GM12878 (cell line): ENCODE measurements around the gene ZNF248. TPM values are rescaled to one million over a fixed set of nuclear protein-coding genes. Genes with fewer than 3 reads are reported as not detected.

Experiments used
- ATAC-seq: fragments of 200-7000 bp; cut with Tn5 transposase; 3 replicates; pipeline ENCODE4 v1.9.1; 2020; ENCODE audit warnings: mild to moderate bottlenecking, moderate library complexity
- BruUV-seq: library from RNA; stranded (reverse); fragments of 400-500 nt; replicated peaks from 2 replicates; lab custom pipeline; 2021; lab: Mats Ljungman, UMichigan
- CTCF ChIA-PET: fragments of 300-600 bp; sonication (Branson Sonifier 250); formaldehyde crosslinking; extraction: SDS; loops from one replicate; lab custom pipeline; 2021; ENCODE audit warnings: inconsistent platforms; lab: Yijun Ruan, JAX
- POLR2A ChIA-PET: fragments of 350-600 bp; formaldehyde crosslinking; extraction: SDS; loops from one replicate; lab custom pipeline; 2021; ENCODE audit warnings: inconsistent platforms; lab: Charles Lee
- RAD21 ChIA-PET: fragments of 300-600 bp; sonication (Branson Sonifier 250); formaldehyde crosslinking; loops from one replicate; lab custom pipeline; 2023; ENCODE audit warnings: antibody characterized with exemption; ENCODE audit not compliant: unreplicated experiment; lab: Charles Lee
- SMC1A ChIA-PET: fragments of 300-600 bp; sonication (Branson Sonifier 250); formaldehyde crosslinking; loops from one replicate; lab custom pipeline; 2023; ENCODE audit not compliant: unreplicated experiment, uncharacterized antibody; lab: Charles Lee
- DNase-seq: peaks from one replicate; pipeline ENCODE4 v3.0.0-alpha.2; 2011; ENCODE audit warnings: low read depth, low spot score
- FAIRE-seq: peaks from 3 replicates; lab custom pipeline; 2011; peaks lifted over from hg19 to GRCh38; lab: Jason Lieb, UNC
- H2AFZ ChIP-seq: 2 replicates; pipeline ENCODE4 v1.6.0; 2011; ENCODE audit warnings: low read depth, low read length, control low read depth; ENCODE audit not compliant: control insufficient read depth
- H3K27ac ChIP-seq: 2 replicates; pipeline ENCODE4 v1.5.1; 2011; ENCODE audit warnings: control low read depth; ENCODE audit not compliant: control insufficient read depth, insufficient read depth
- H3K27me3 ChIP-seq, 2 experiments: replicated peaks in 1 of 2; 2 replicates each; pipeline versions ENCODE4 v1.6.0 to v1.6.1; 2011; ENCODE audit warnings: low read length in 1 of 2; ENCODE audit not compliant: control insufficient read depth in 2 of 2, insufficient read depth in 2 of 2
- H3K36me3 ChIP-seq, 2 experiments: 2 replicates each; pipeline ENCODE4 v1.5.1; 2011; ENCODE audit warnings: low read length in 1 of 2; ENCODE audit not compliant: control insufficient read depth in 2 of 2, insufficient read depth in 2 of 2
- H3K4me1 ChIP-seq: 2 replicates; pipeline ENCODE4 v1.6.1; 2011; ENCODE audit warnings: mild to moderate bottlenecking, low read length, moderate library complexity, mixed read lengths; ENCODE audit not compliant: control insufficient read depth, insufficient read depth
- H3K4me2 ChIP-seq: 2 replicates; pipeline ENCODE4 v1.6.0; 2011; ENCODE audit warnings: control low read depth; ENCODE audit not compliant: control insufficient read depth, insufficient read depth
- H3K4me3 ChIP-seq: fragments of 200-600 bp; sonication (generic); 2 replicates; pipeline ENCODE4 v1.5.1; 2016
- H3K79me2 ChIP-seq: 2 replicates; pipeline ENCODE4 v1.6.0; 2011; ENCODE audit warnings: low read length; ENCODE audit not compliant: control insufficient read depth, insufficient read depth
- H3K9ac ChIP-seq: 2 replicates; pipeline ENCODE4 v1.8.0; 2011; ENCODE audit warnings: low read length, control low read depth, mixed read lengths; ENCODE audit not compliant: control insufficient read depth, insufficient read depth
- H3K9me3 ChIP-seq: replicated peaks from 3 replicates; pipeline ENCODE4 v1.5.1; 2011; ENCODE audit warnings: mild to moderate bottlenecking, low read length; ENCODE audit not compliant: control insufficient read depth, insufficient read depth
- H4K20me1 ChIP-seq: 2 replicates; pipeline ENCODE4 v1.6.0; 2011; ENCODE audit not compliant: control insufficient read depth, insufficient read depth
- BMI1 ChIP-seq: fragments of 450-650 bp; IDR thresholded peaks from 2 replicates; pipeline ENCODE4 v1.6.1; 2016; ENCODE audit warnings: mild to moderate bottlenecking, moderate library complexity, borderline replicate concordance
- EED ChIP-seq: sonication (generic); IDR thresholded peaks from 2 replicates; pipeline ENCODE4 v1.6.1; 2016; ENCODE audit warnings: antibody characterized with exemption, low read depth
- EP300 ChIP-seq, 2 experiments: fragments of 150-350 bp in 1 of 2; IDR thresholded peaks; 2 replicates each; pipeline ENCODE4 v1.6.1; 2011 to 2012; ENCODE audit warnings: low read depth in 2 of 2, low read length in 2 of 2, borderline replicate concordance in 1 of 2, improper control_type of control experiment in 1 of 2, inconsistent platforms in 1 of 2; ENCODE audit not compliant: control insufficient read depth in 1 of 2
- LARP7 ChIP-seq: fragments of 450-650 bp; IDR thresholded peaks from 2 replicates; pipeline ENCODE4 v1.6.1; 2017; ENCODE audit warnings: mild to moderate bottlenecking
- NBN ChIP-seq: fragments of 450-650 bp; IDR thresholded peaks from 2 replicates; pipeline ENCODE4 v1.6.1; 2016
- NFXL1 ChIP-seq: fragments of 450-650 bp; IDR thresholded peaks from 2 replicates; pipeline ENCODE4 v1.6.1; 2017; ENCODE audit warnings: antibody characterized with exemption, mild to moderate bottlenecking, borderline replicate concordance
- NR2C2 ChIP-seq: IDR thresholded peaks from 2 replicates; pipeline ENCODE4 v1.6.1; 2011; ENCODE audit warnings: borderline replicate concordance, low read depth; ENCODE audit not compliant: control insufficient read depth, insufficient read length
- RAD51 ChIP-seq: fragments of 450-650 bp; IDR thresholded peaks from 2 replicates; pipeline ENCODE4 v1.6.1; 2016; ENCODE audit warnings: moderate library complexity, mild to moderate bottlenecking, inconsistent platforms
- RBBP5 ChIP-seq: fragments of 200-600 bp; sonication (generic); conservative IDR thresholded peaks from 2 replicates; pipeline ENCODE4 v1.6.1; 2016
- SIN3A ChIP-seq: IDR thresholded peaks from 2 replicates; pipeline ENCODE4 v1.6.1; 2012; ENCODE audit warnings: low read depth, low read length, improper control_type of control experiment
- SMARCA5 ChIP-seq: fragments of 450-650 bp; IDR thresholded peaks from 2 replicates; pipeline ENCODE4 v1.6.1; 2017; ENCODE audit warnings: mild to moderate bottlenecking
- SREBF2 ChIP-seq: IDR thresholded peaks from 2 replicates; pipeline ENCODE4 v1.6.1; 2012; ENCODE audit warnings: mild to moderate bottlenecking, low read length
- TARDBP ChIP-seq: IDR thresholded peaks from 2 replicates; pipeline ENCODE4 v1.6.1; 2016; ENCODE audit warnings: borderline replicate concordance
- TCF7 ChIP-seq: IDR thresholded peaks from 2 replicates; pipeline ENCODE4 v1.6.1; 2014; ENCODE audit warnings: antibody characterized with exemption, borderline replicate concordance
- ZBED1 ChIP-seq: IDR thresholded peaks from 2 replicates; pipeline ENCODE4 v1.6.1; 2016; ENCODE audit warnings: borderline replicate concordance
- WGBS: methylation state at CpG from one replicate; pipeline ENCODE4 v1.1.6; 2016; ENCODE audit warnings: low lambda C conversion rate; ENCODE audit not compliant: insufficient replicate concordance, insufficient coverage; ENCODE audit errors: missing lambda C conversion rate; 5-methylcytosine and 5-hydroxymethylcytosine counted together
- in situ Hi-C: fragments of 300-500 bp; cut with MboI; formaldehyde crosslinking; loops from 9 replicates; pipeline ENCODE4 v1.14.3; 2018; ENCODE audit warnings: mixed read lengths
- intact Hi-C: fragments of 100-400 bp; cut with micrococcal nuclease; formaldehyde crosslinking; loops from one replicate; pipeline ENCODE4 v1.14.2; 2022; ENCODE audit not compliant: unreplicated experiment
- polyA plus RNA-seq, 11 experiments: library from polyadenylated mRNA; depleted of rRNA in 4 of 11; unstranded in 6 of 11; stranded (reverse) in 5 of 11; fragments of >200 nt; fragmentation: Nextera tagmentation in 4 of 11; fragmentation: Illumina TruSeq in 1 of 11; extraction: Ambion mirVana in 4 of 11; extraction: Trizol in 1 of 11; gene quantifications; 1 replicate in 1 of 11; 2 replicates in 10 of 11; pipeline versions ENCODE4 v1.2.1 to v1.2.3, GENCODE V29; 2011 to 2016; ENCODE audit warnings: inconsistent platforms in 2 of 11, missing spikeins in 2 of 11, low read depth in 1 of 11
- total RNA-seq, 4 experiments: library from RNA; depleted of rRNA in 3 of 4; stranded (reverse); fragments of >200 nt in 3 of 4; fragmentation: Illumina TruSeq in 1 of 4; extraction: Trizol in 1 of 4; gene quantifications; 2 replicates each; pipeline versions ENCODE4 v1.2.1 to v1.2.3, GENCODE V29; 2013 to 2021
- TF ChIP-seq, protein P1 (sequence below): fragments of 450-650 bp; conservative IDR thresholded peaks from 2 replicates; pipeline ENCODE4 v1.6.1; 2017; ENCODE audit warnings: mild to moderate bottlenecking, moderate library complexity

ZNF248 gene
- total and polyA plus RNA-seq, 10 of the 15 experiments (the other 5 are each of a cell fraction or from before 2014, with no cell fraction given) = 2.0 to 16.3 (median 8.9) TPM

DNA sequence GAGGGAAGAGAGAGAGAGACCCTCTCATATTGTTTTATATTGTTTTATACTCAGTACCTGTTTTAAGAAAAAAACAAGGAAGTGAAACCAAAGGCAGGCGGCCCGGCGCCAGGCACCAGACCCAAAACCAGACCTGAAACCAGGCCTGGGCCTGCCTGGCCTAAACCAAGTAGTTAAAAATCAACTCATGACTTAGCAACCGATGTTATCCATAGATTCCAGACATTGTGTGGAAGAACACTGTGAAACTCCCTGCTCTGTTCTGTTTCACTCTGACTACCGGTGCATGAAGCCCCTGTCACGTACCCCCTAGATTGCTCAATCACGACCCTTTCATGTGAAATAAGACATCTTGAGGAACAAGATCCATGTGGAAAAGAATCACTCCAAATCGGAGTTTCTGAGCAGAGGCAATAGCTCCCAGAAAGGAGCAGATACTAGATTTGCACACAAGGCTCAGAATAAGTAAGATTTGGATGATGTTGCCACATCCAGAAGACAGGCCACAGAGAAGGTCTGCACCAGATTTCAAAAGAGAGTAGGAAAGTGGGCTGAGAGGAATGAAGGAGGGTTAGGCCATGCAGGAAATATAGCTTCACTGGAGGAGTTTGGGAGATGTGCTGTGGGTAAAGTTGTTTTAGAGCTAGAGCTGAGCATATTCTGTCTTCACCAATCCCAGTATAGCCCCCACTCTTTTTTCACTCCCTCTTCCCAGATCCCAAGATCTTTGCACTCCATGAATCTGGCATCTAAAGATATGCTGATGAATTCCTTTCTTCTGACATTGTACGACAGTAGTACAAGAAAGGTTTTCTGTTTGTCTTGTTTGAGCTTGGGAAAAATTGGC, 8.8 kb upstream of the ZNF248 start (continued):
- TF ChIP-seq NR2C2 (no peak), RBBP5 (no peak), RAD51 (peak; percentile 42; the same call in 1 of the 2 replicates), NBN (0 out of 2 replicates have a peak, but pooled peaks have one; percentile 34), TARDBP (no peak), ZBED1 (no peak), EED (peak; percentile 71)
- TF ChIP-seq, protein P1, sequence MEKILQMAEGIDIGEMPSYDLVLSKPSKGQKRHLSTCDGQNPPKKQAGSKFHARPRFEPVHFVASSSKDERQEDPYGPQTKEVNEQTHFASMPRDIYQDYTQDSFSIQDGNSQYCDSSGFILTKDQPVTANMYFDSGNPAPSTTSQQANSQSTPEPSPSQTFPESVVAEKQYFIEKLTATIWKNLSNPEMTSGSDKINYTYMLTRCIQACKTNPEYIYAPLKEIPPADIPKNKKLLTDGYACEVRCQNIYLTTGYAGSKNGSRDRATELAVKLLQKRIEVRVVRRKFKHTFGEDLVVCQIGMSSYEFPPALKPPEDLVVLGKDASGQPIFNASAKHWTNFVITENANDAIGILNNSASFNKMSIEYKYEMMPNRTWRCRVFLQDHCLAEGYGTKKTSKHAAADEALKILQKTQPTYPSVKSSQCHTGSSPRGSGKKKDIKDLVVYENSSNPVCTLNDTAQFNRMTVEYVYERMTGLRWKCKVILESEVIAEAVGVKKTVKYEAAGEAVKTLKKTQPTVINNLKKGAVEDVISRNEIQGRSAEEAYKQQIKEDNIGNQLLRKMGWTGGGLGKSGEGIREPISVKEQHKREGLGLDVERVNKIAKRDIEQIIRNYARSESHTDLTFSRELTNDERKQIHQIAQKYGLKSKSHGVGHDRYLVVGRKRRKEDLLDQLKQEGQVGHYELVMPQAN = no peak

DNA sequence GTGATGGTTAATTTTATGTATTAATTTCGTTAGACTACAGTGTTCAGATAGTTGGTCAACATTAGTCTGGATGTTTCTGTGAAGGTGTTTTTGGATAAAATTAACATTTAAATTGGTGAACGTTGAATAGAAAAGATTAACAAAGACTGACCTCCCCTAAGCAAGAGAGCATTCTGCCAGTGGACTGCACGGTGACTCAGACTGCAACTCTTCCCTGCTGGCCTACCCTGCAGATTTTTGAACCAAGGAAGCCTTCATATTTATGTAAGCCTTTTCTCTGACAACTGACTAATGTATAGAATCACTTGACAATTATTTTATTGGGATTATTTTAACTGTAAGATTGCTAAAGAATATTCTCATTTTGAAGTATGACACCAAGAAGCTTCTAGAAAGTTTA, 7.9 kb upstream of the ZNF248 start:
- Histone ChIP-seq H3K79me2 (no peaks in the 10 kb centered on the region), H3K4me3 (no peak overlapping the region), H2AFZ (no peak overlapping the region), H3K4me1 (peaks cover 10% of the 10 kb centered on the region), H3K9me3 (peaks cover 2% of the 10 kb centered on the region; the same call in 2 of the 3 replicates), H3K4me2 (no peak overlapping the region), H3K27ac (no peak overlapping the region), H3K27me3 (no peaks in the 10 kb centered on the region), H3K36me3 (no peaks in the 10 kb centered on the region), H3K9ac (no peak overlapping the region), H4K20me1 (no peaks in the 10 kb centered on the region)
- ATAC-seq (peak; percentile 59), FAIRE-seq (no peak), DNase-seq (no peak)
- POLR2A ChIA-PET = interaction anchor here (1.0 kb wide), 1 partner anchor 9 kb away, joined by 4 read pairs; no protein-coding TSS in a partner anchor
- CTCF ChIA-PET = no interaction called here
- intact Hi-C loops (no loop called here), in situ Hi-C loops (no loop called here)
- BruUV-seq = no TSS peak
- TF ChIP-seq SIN3A (no peak), NFXL1 (no peak), BMI1 (no peak), LARP7 (no peak), TCF7 (no peak), SMARCA5 (no peak), EP300 (IDR thresholded peaks at IDR 0.05; ENCODE audit: borderline replicate concordance in 1 of 2, control insufficient read depth in 1 of 2, low read depth in 2 of 2, low read length in 2 of 2) (no peak), SREBF2 (no peak)
- 43% methylated on average over 3 of the region's 3 CpGs for WGBS
- RAD21 ChIA-PET = no interaction called here
- SMC1A ChIA-PET = interaction anchor here (0.6 kb wide), 1 partner anchor 17 kb away, joined by 4 read pairs; no protein-coding TSS in a partner anchor
